K562 (cell line): Measurements from ENCODE around the gene SERPINE3. TPM values are rescaled to one million over a fixed set of nuclear protein-coding genes. Genes with fewer than 3 reads are reported as not detected.

Experiments
- ATAC-seq: fragments of 200-7000 bp; cut with Tn5 transposase; 3 replicates; pipeline ENCODE4 v1.9.1; 2020; ENCODE audit warnings: moderate library complexity
- BruUV-seq: library from RNA; stranded (reverse); fragments of 400-500 nt; replicated peaks from 2 replicates; lab custom pipeline; 2021; lab: Mats Ljungman, UMichigan
- CTCF ChIA-PET: fragments of 300-600 bp; formaldehyde crosslinking; extraction: SDS; loops from one replicate; lab custom pipeline; 2021; ENCODE audit warnings: low intra/inter-chr PET ratio; lab: Yijun Ruan, JAX
- POLR2A ChIA-PET: fragments of 300-600, 350-650 bp; sonication (Branson Sonifier 250); formaldehyde crosslinking; extraction: SDS; loops from one replicate; lab custom pipeline; 2021; ENCODE audit warnings: antibody characterized with exemption, inconsistent platforms; lab: Yijun Ruan, JAX
- DNase-seq, 4 experiments: peaks; one replicate each; pipeline versions ENCODE4 v3.0.0 to v3.0.0-alpha.2; 2011 to 2018; ENCODE audit warnings: low spot score in 3 of 4, mixed read lengths in 3 of 4; ENCODE audit errors: extremely low read depth in 1 of 4
- FAIRE-seq: peaks from 2 replicates; lab custom pipeline; 2011; peaks lifted over from hg19 to GRCh38; lab: Jason Lieb, UNC
- H2AFZ ChIP-seq: 2 replicates; pipeline ENCODE4 v1.6.0; 2011; ENCODE audit warnings: low read depth, low read length, control low read depth, inconsistent platforms
- H3K27ac ChIP-seq: fragments of 200-600 bp; 3 replicates; pipeline ENCODE4 v1.8.0; 2011; ENCODE audit warnings: low read depth, mild to moderate bottlenecking, control low read depth, inconsistent platforms, low read length, moderate library complexity, mixed read lengths; ENCODE audit errors: extremely low read depth
- H3K27me3 ChIP-seq, 2 experiments: fragments of 300-600 bp in 1 of 2; 2 replicates in 1 of 2; 3 replicates in 1 of 2; pipeline versions ENCODE4 v1.6.0 to v1.8.0; 2011; ENCODE audit warnings: inconsistent platforms in 2 of 2, low read length in 2 of 2, mild to moderate bottlenecking in 1 of 2, mixed read lengths in 1 of 2, moderate library complexity in 1 of 2; ENCODE audit not compliant: control insufficient read depth in 2 of 2, insufficient read depth in 2 of 2
- H3K36me3 ChIP-seq: fragments of 300-600 bp; 3 replicates; pipeline ENCODE4 v1.8.0; 2011; ENCODE audit warnings: mild to moderate bottlenecking, low read length, inconsistent platforms; ENCODE audit not compliant: control insufficient read depth, insufficient read depth
- H3K4me1 ChIP-seq, 2 experiments: fragments of 200-600 bp in 1 of 2; replicated peaks in 1 of 2; 2 replicates in 1 of 2; 3 replicates in 1 of 2; pipeline versions ENCODE4 v1.5.1 to v1.8.0; 2011; ENCODE audit warnings: inconsistent platforms in 2 of 2, low read length in 2 of 2, mild to moderate bottlenecking in 1 of 2, mixed read lengths in 1 of 2, moderate library complexity in 1 of 2; ENCODE audit not compliant: control insufficient read depth in 2 of 2, insufficient read depth in 2 of 2
- H3K4me2 ChIP-seq: 2 replicates; pipeline ENCODE4 v1.6.1; 2011; ENCODE audit warnings: low read length, control low read depth, inconsistent platforms, mixed read lengths; ENCODE audit not compliant: insufficient read depth
- H3K4me3 ChIP-seq: fragments of 200-600 bp; sonication (generic), shearing (Covaris generic); 2 replicates; pipeline ENCODE4 v1.5.1; 2016; ENCODE audit warnings: control low read depth, inconsistent platforms
- H3K79me2 ChIP-seq: fragments of 200-600 bp; 3 replicates; pipeline ENCODE4 v1.8.0; 2011; ENCODE audit warnings: low read length, inconsistent platforms; ENCODE audit not compliant: control insufficient read depth, insufficient read depth
- H3K9ac ChIP-seq, 2 experiments: 2 replicates each; pipeline versions ENCODE4 v1.6.0 to v1.6.1; 2011; ENCODE audit warnings: low read depth in 2 of 2, low read length in 2 of 2, control low read depth in 1 of 2, inconsistent platforms in 1 of 2, mild to moderate bottlenecking in 1 of 2, mixed read lengths in 1 of 2; ENCODE audit not compliant: insufficient read depth in 1 of 2
- H3K9me1 ChIP-seq: one replicate; pipeline ENCODE4 v1.6.0; 2011; ENCODE audit warnings: inconsistent platforms, mild to moderate bottlenecking, low read length, moderate library complexity; ENCODE audit not compliant: control insufficient read depth, insufficient read depth
- H3K9me3 ChIP-seq: replicated peaks from 2 replicates; pipeline ENCODE4 v1.5.1; 2011; ENCODE audit warnings: low read depth, low read length, inconsistent platforms; ENCODE audit not compliant: control insufficient read depth, insufficient read depth
- H4K20me1 ChIP-seq: replicated peaks from 2 replicates; pipeline ENCODE4 v1.6.1; 2011; ENCODE audit warnings: low read length, inconsistent platforms, mixed read lengths; ENCODE audit not compliant: control insufficient read depth, insufficient read depth
- CBFB ChIP-seq: sonication (generic); formaldehyde crosslinking; IDR thresholded peaks from 2 replicates; pipeline ENCODE4 v1.4.0; 2020; ENCODE audit warnings: mild to moderate bottlenecking, missing genetic modification reagents
- CEBPB ChIP-seq: fragments of 450-650 bp; IDR thresholded peaks from 2 replicates; pipeline ENCODE4 v1.6.1; 2016; ENCODE audit warnings: missing genetic modification characterization, missing compliant biosample characterization
- CEBPG ChIP-seq, 3 experiments: fragments of 200-800 bp in 1 of 3; sonication (Bioruptor generic) in 1 of 3; sonication (generic) in 1 of 3; formaldehyde crosslinking in 1 of 3; IDR thresholded peaks in 2 of 3; conservative IDR thresholded peaks in 1 of 3; 2 replicates each; pipeline versions ENCODE4 v1.6.1 to v1.8.0; 2016 to 2022; ENCODE audit warnings: missing compliant biosample characterization in 2 of 3, missing genetic modification characterization in 2 of 3, mild to moderate bottlenecking in 1 of 3, missing genetic modification reagents in 1 of 3
- HMBOX1 ChIP-seq: sonication (generic); IDR thresholded peaks from 2 replicates; pipeline ENCODE4 v1.6.1; 2016
- NEUROD1 ChIP-seq: fragments of 150-350 bp; IDR thresholded peaks from 2 replicates; pipeline ENCODE4 v1.6.1; 2014; ENCODE audit warnings: borderline replicate concordance, low read length, low read depth; ENCODE audit not compliant: partially characterized antibody
- USF1 ChIP-seq: sonication (generic); formaldehyde crosslinking; IDR thresholded peaks from 2 replicates; pipeline ENCODE4 v1.9.0; 2022; ENCODE audit warnings: mild to moderate bottlenecking, missing genetic modification reagents
- ZNF408 ChIP-seq: fragments of 250-450 bp; sonication (Bioruptor Pico); IDR thresholded peaks from 2 replicates; pipeline ENCODE4 v1.4.0; 2020; ENCODE audit warnings: low read depth, mild to moderate bottlenecking, moderate library complexity
- ZNF586 ChIP-seq: fragments of 450-650 bp; formaldehyde crosslinking; conservative IDR thresholded peaks from 2 replicates; pipeline ENCODE4 v1.4.0; 2020; ENCODE audit warnings: mild to moderate bottlenecking, moderate library complexity
- WGBS: fragments of 100-300 bp; shearing (Covaris generic); methylation state at CpG from one replicate; pipeline ENCODE4 v1.1.6; 2016; ENCODE audit warnings: low coverage, mixed read lengths; ENCODE audit not compliant: insufficient coverage; ENCODE audit errors: missing lambda C conversion rate; 5-methylcytosine and 5-hydroxymethylcytosine counted together
- in situ Hi-C: fragments of 300-500 bp; cut with MboI; formaldehyde crosslinking; loops from 4 replicates; pipeline ENCODE4 v1.15.0; 2018; ENCODE audit warnings: inconsistent platforms, mixed read lengths
- intact Hi-C: fragments of 100-400 bp; cut with micrococcal nuclease; formaldehyde crosslinking; loops from 2 replicates; pipeline ENCODE4 v1.14.2; 2022
- polyA plus RNA-seq, 8 experiments: library from polyadenylated mRNA; depleted of rRNA in 4 of 8; stranded (reverse) in 5 of 8; unstranded in 3 of 8; fragments of >200 nt; fragmentation: Nextera tagmentation in 2 of 8; fragmentation: Illumina TruSeq in 1 of 8; extraction: Ambion mirVana in 2 of 8; extraction: Trizol in 1 of 8; gene quantifications; 2 replicates each; pipeline versions ENCODE4 v1.2.1 to v1.2.3, GENCODE V29; 2011 to 2014; ENCODE audit warnings: inconsistent platforms in 1 of 8, missing spikeins in 1 of 8
- total RNA-seq, 7 experiments: library from RNA; depleted of rRNA in 6 of 7; stranded (reverse); fragments of >200 nt in 6 of 7; fragmentation: Illumina TruSeq in 2 of 7; extraction: Trizol in 2 of 7; gene quantifications; 2 replicates each; pipeline versions ENCODE4 v1.2.1 to v1.2.3, GENCODE V29; 2011 to 2021; ENCODE audit warnings: low replicate concordance in 1 of 7

SERPINE3 gene
- total and polyA plus RNA-seq, 9 of the 15 experiments (the other 6 are each of a cell fraction or from before 2014, with no cell fraction given): not detected

- Histone ChIP-seq H3K9me3 (no peaks in the 10 kb centered on the region), H3K79me2 (no peaks in the 10 kb centered on the region), H3K4me1 (no peaks in the 10 kb centered on the region), H3K27ac (no peak overlapping the region), H4K20me1 (no peaks in the 10 kb centered on the region), H3K27me3 (no peaks in the 10 kb centered on the region), H3K9ac (no peak overlapping the region), H2AFZ (no peak overlapping the region), H3K4me3 (no peak overlapping the region), H3K4me2 (no peak overlapping the region), H3K36me3 (peaks cover 83% of the 10 kb centered on the region), H3K9me1 (no peaks in the 10 kb centered on the region)
- intact Hi-C loops: no loop called here
- CTCF ChIA-PET: no interaction called here
- WGBS: 79% methylated on average over 2 of the region's 2 CpGs
- TF ChIP-seq CEBPG (CRISPR knock-in tag; IDR thresholded peaks at IDR 0.05) (no peak), CEBPG (tag; conservative IDR thresholded peaks at IDR 0.05 in 1 of 2, IDR thresholded peaks at IDR 0.05 in 1 of 2) (peak in 1 of 2 experiments; percentile 31; a peak in 1 of 4 replicates), HMBOX1 (no peak), CBFB (CRISPR knock-in tag) (no peak), CEBPB (peak; percentile 26; the same call in 1 of the 2 replicates), USF1 (CRISPR knock-in tag) (no peak), ZNF586 (CRISPR knock-in tag) (no peak), NEUROD1 (no peak), ZNF408 (CRISPR knock-in tag) (no peak)
- FAIRE-seq (no peak), DNase-seq (no peak), ATAC-seq (no peak)
- in situ Hi-C loops: no loop called here
- POLR2A ChIA-PET: interaction anchor here (0.5 kb wide), 1 partner anchor 1069 kb away, joined by 3 read pairs; no protein-coding TSS in a partner anchor
- BruUV-seq: no TSS peak
Observed at GRCh38 chr13:51370116-51370515, 30.6 kb downstream of the SERPINE3 start.
